Mesenchymal stem cell (in vitro differentiated cells and primary cell): ENCODE results near the gene TMEM238.
A peak's percentile ranks its signal among the peaks of the same experiment; 100 is the strongest.

Experiments used
- DNase-seq: peaks from one replicate; pipeline ENCODE4 v3.0.0-alpha.2; 2013
- H2AFZ ChIP-seq: one replicate; pipeline ENCODE4 v1.6.1; 2013; ENCODE audit warnings: low read depth, mild to moderate bottlenecking, control low read depth, inconsistent platforms, low read length, moderate library complexity
- H2AK5ac ChIP-seq: 2 replicates; pipeline ENCODE4 v1.6.1; 2013; ENCODE audit warnings: low read length, moderate library complexity, mild to moderate bottlenecking, inconsistent platforms; ENCODE audit not compliant: severe bottlenecking
- H2BK120ac ChIP-seq: one replicate; pipeline ENCODE4 v1.6.1; 2013; ENCODE audit warnings: low read depth, mild to moderate bottlenecking, inconsistent platforms, low read length, moderate library complexity
- H2BK12ac ChIP-seq, 2 experiments: one replicate each; pipeline ENCODE4 v1.6.1; 2013; ENCODE audit warnings: inconsistent platforms in 2 of 2, low read length in 2 of 2, mild to moderate bottlenecking in 2 of 2, moderate library complexity in 2 of 2, control low read depth in 1 of 2
- H2BK15ac ChIP-seq: one replicate; pipeline ENCODE4 v1.6.1; 2013; ENCODE audit warnings: mild to moderate bottlenecking, low read depth, inconsistent platforms; ENCODE audit not compliant: poor library complexity, severe bottlenecking
- H2BK5ac ChIP-seq: 2 replicates; pipeline ENCODE4 v1.6.1; 2013; ENCODE audit warnings: low read depth, mild to moderate bottlenecking, low read length, control low read depth, inconsistent platforms; ENCODE audit not compliant: poor library complexity, severe bottlenecking
- H3K14ac ChIP-seq, 2 experiments: one replicate each; pipeline ENCODE4 v1.6.1; 2013; ENCODE audit warnings: inconsistent platforms in 2 of 2, low read length in 2 of 2, control low read depth in 1 of 2, mild to moderate bottlenecking in 1 of 2, moderate library complexity in 1 of 2
- H3K18ac ChIP-seq, 2 experiments: one replicate each; pipeline ENCODE4 v1.6.1; 2013; ENCODE audit warnings: inconsistent platforms in 2 of 2, low read length in 2 of 2, control low read depth in 1 of 2, low read depth in 1 of 2, mild to moderate bottlenecking in 1 of 2
- H3K23ac ChIP-seq, 2 experiments: one replicate each; pipeline ENCODE4 v1.6.1; 2013; ENCODE audit warnings: inconsistent platforms in 2 of 2, low read length in 2 of 2, mild to moderate bottlenecking in 2 of 2, moderate library complexity in 2 of 2, control low read depth in 1 of 2
- H3K27ac ChIP-seq: 2 replicates; pipeline ENCODE4 v1.5.1; 2013; ENCODE audit warnings: mild to moderate bottlenecking, moderate library complexity, low read length, control low read depth, inconsistent platforms; ENCODE audit not compliant: poor library complexity, severe bottlenecking
- H3K27me3 ChIP-seq, 2 experiments: 2 replicates each; pipeline versions ENCODE4 v1.6.1 to v1.7.0; 2013; ENCODE audit warnings: low read length in 2 of 2, mild to moderate bottlenecking in 2 of 2, moderate library complexity in 2 of 2, control low read depth in 1 of 2, inconsistent platforms in 1 of 2; ENCODE audit not compliant: control insufficient read depth in 1 of 2, insufficient read depth in 1 of 2
- H3K36me3 ChIP-seq, 2 experiments: 2 replicates each; pipeline versions ENCODE4 v1.6.1 to v1.7.0; 2013; ENCODE audit warnings: low read length in 2 of 2, control low read depth in 1 of 2, inconsistent platforms in 1 of 2, low read depth in 1 of 2, mild to moderate bottlenecking in 1 of 2; ENCODE audit not compliant: insufficient read depth in 2 of 2, control insufficient read depth in 1 of 2
- H3K4ac ChIP-seq, 2 experiments: one replicate each; pipeline ENCODE4 v1.6.1; 2013; ENCODE audit warnings: inconsistent platforms in 2 of 2, low read length in 2 of 2, mild to moderate bottlenecking in 2 of 2, moderate library complexity in 2 of 2, control low read depth in 1 of 2, low read depth in 1 of 2
- H3K4me1 ChIP-seq: 2 replicates; pipeline ENCODE4 v1.6.1; 2013; ENCODE audit warnings: low read depth, low read length, control low read depth; ENCODE audit not compliant: control insufficient read depth, insufficient read depth
- H3K4me2 ChIP-seq: 2 replicates; pipeline ENCODE4 v1.6.1; 2013; ENCODE audit warnings: low read length, mild to moderate bottlenecking, inconsistent platforms; ENCODE audit not compliant: poor library complexity, severe bottlenecking
- H3K4me3 ChIP-seq, 2 experiments: 2 replicates each; pipeline versions ENCODE4 v1.5.1 to v1.7.0; 2013; ENCODE audit warnings: low read length in 2 of 2, mild to moderate bottlenecking in 2 of 2, control low read depth in 1 of 2, low read depth in 1 of 2; ENCODE audit not compliant: insufficient read depth in 1 of 2
- H3K79me1 ChIP-seq: replicated peaks from 2 replicates; pipeline ENCODE4 v1.6.1; 2013; ENCODE audit warnings: mild to moderate bottlenecking, control low read depth, low read length, inconsistent platforms; ENCODE audit not compliant: poor library complexity, severe bottlenecking
- H3K9ac ChIP-seq: 2 replicates; pipeline ENCODE4 v1.7.0; 2013; ENCODE audit warnings: mild to moderate bottlenecking, low read length, moderate library complexity
- H3K9me3 ChIP-seq: 2 replicates; pipeline ENCODE4 v1.7.0; 2013; ENCODE audit warnings: mild to moderate bottlenecking, low read length; ENCODE audit not compliant: control insufficient read depth
- H4K8ac ChIP-seq: one replicate; pipeline ENCODE4 v1.6.1; 2013; ENCODE audit warnings: inconsistent platforms, mild to moderate bottlenecking, low read length, moderate library complexity
- H4K91ac ChIP-seq: one replicate; pipeline ENCODE4 v1.6.1; 2013; ENCODE audit warnings: mild to moderate bottlenecking, low read length, inconsistent platforms
- WGBS: methylation state at CpG from one replicate; pipeline ENCODE4 v1.1.7; 2013; ENCODE audit warnings: mixed read lengths; 5-methylcytosine and 5-hydroxymethylcytosine counted together

TMEM238 gene

GRCh38 chr19:55369653-55370304, 14.3 kb downstream of the TMEM238 start:
- H2BK5ac ChIP-seq, result peak overlapping the region; percentile 92
- H3K4me3 ChIP-seq, result peak overlapping the region; percentile 78 to 84
- H3K9ac ChIP-seq, result peak overlapping the region; percentile 74
- peak overlapping the region; percentile 27 for H2BK120ac ChIP-seq
- peak overlapping the region; percentile 84 for H2AFZ ChIP-seq
- H3K4me2 ChIP-seq, result peak overlapping the region; percentile 83
- H3K36me3 ChIP-seq, result peaks cover 0 to 35% of the 10 kb centered on the region in 2 experiments
- peak overlapping the region; percentile 94 for H3K27ac ChIP-seq
- H3K18ac ChIP-seq, result peak overlapping the region; percentile 45 to 85
- no peak overlapping the region for H2BK15ac ChIP-seq
- H3K27me3 ChIP-seq, result peaks cover 0 to 7% of the 10 kb centered on the region in 2 experiments
- peak overlapping the region; percentile 46 to 57 for H3K4ac ChIP-seq
- H3K23ac ChIP-seq, result peak overlapping the region in 1 of 2 experiments; percentile 47
- WGBS, result under 1% methylated on average over 51 of the region's 59 CpGs
- H3K9me3 ChIP-seq, result no peaks in the 10 kb centered on the region
- peak overlapping the region; percentile 45 for H4K8ac ChIP-seq
- peaks cover 6% of the 10 kb centered on the region for H3K79me1 ChIP-seq
- peaks cover 55% of the 10 kb centered on the region for H3K4me1 ChIP-seq
- no peak overlapping the region for H4K91ac ChIP-seq
- H2AK5ac ChIP-seq, result no peak overlapping the region
- DNase-seq, result peak; percentile 85
- peak overlapping the region in 1 of 2 experiments; percentile 88 for H2BK12ac ChIP-seq
- peak overlapping the region in 1 of 2 experiments; percentile 68 for H3K14ac ChIP-seq

- Histone ChIP-seq H2AFZ (no peak overlapping the region), H3K4me1 (peaks cover 50% of the 10 kb centered on the region), H2BK120ac (peak overlapping the region; percentile 27), H3K4me2 (peak overlapping the region; percentile 71), H3K27me3 (peaks cover 0 to 4% of the 10 kb centered on the region in 2 experiments), H2BK12ac (peak overlapping the region; percentile 21 to 45), H3K9ac (peak overlapping the region; percentile 66), H3K9me3 (no peaks in the 10 kb centered on the region), H3K79me1 (peaks cover 6% of the 10 kb centered on the region), H3K14ac (peak overlapping the region in 1 of 2 experiments; percentile 38), H3K4me3 (peak overlapping the region; percentile 62 to 84), H2BK5ac (no peak overlapping the region), H2AK5ac (peak overlapping the region; percentile 4), H3K27ac (peak overlapping the region; percentile 61), H3K23ac (peak overlapping the region in 1 of 2 experiments; percentile 40), H4K8ac (peak overlapping the region; percentile 1), H3K18ac (peak overlapping the region in 1 of 2 experiments; percentile 54), H3K4ac (peak overlapping the region in 1 of 2 experiments; percentile 32), H3K36me3 (peaks cover 0 to 37% of the 10 kb centered on the region in 2 experiments), H2BK15ac (peak overlapping the region; percentile 90), H4K91ac (peak overlapping the region; percentile 82)
- 20% methylated on average over 47 of the region's 54 CpGs for WGBS
- peak; percentile 57 for DNase-seq
These were observed 15.2 kb downstream of the TMEM238 start for GRCh38 chr19:55368701-55369563.

- Histone ChIP-seq H2BK120ac (no peak overlapping the region), H2AK5ac (no peak overlapping the region), H3K36me3 (peaks cover 0 to 37% of the 10 kb centered on the region in 2 experiments), H3K4me3 (peak overlapping the region in 1 of 2 experiments; percentile 84), H4K91ac (no peak overlapping the region), H3K27me3 (no peaks in the 10 kb centered on the region), H2AFZ (no peak overlapping the region), H3K23ac (no peak overlapping the region), H3K79me1 (peaks cover 6% of the 10 kb centered on the region), H3K4me1 (peaks cover 48% of the 10 kb centered on the region), H4K8ac (no peak overlapping the region), H2BK12ac (no peak overlapping the region), H3K9ac (no peak overlapping the region), H2BK15ac (no peak overlapping the region), H3K4ac (no peak overlapping the region), H3K4me2 (peak overlapping the region; percentile 71), H3K9me3 (no peaks in the 10 kb centered on the region), H3K18ac (no peak overlapping the region), H3K27ac (peak overlapping the region; percentile 54), H2BK5ac (no peak overlapping the region), H3K14ac (no peak overlapping the region)
- DNase-seq, result no peak
- 88% methylated on average over 16 of the region's 16 CpGs for WGBS
These were observed 16.0 kb downstream of the TMEM238 start for GRCh38 chr19:55368106-55368505.

GRCh38 chr19:55366790-55367189, 17.3 kb downstream of the TMEM238 start:
- no peak overlapping the region for H4K91ac ChIP-seq
- H3K4me3 ChIP-seq, result no peak overlapping the region
- H3K4ac ChIP-seq, result no peak overlapping the region
- WGBS, result 94% methylated on average over 1 of the region's 3 CpGs
- DNase-seq, result no peak
- H3K9me3 ChIP-seq, result no peaks in the 10 kb centered on the region
- H3K36me3 ChIP-seq, result peaks cover 0 to 37% of the 10 kb centered on the region in 2 experiments
- no peak overlapping the region for H2BK15ac ChIP-seq
- H3K27me3 ChIP-seq, result no peaks in the 10 kb centered on the region
- peaks cover 43% of the 10 kb centered on the region for H3K4me1 ChIP-seq
- H3K14ac ChIP-seq, result no peak overlapping the region
- H3K18ac ChIP-seq, result no peak overlapping the region
- H3K9ac ChIP-seq, result no peak overlapping the region
- no peak overlapping the region for H4K8ac ChIP-seq
- H2AK5ac ChIP-seq, result peak overlapping the region; percentile 4
- H3K79me1 ChIP-seq, result peaks cover 6% of the 10 kb centered on the region
- no peak overlapping the region for H2BK12ac ChIP-seq
- no peak overlapping the region for H3K23ac ChIP-seq
- H3K4me2 ChIP-seq, result no peak overlapping the region
- H3K27ac ChIP-seq, result no peak overlapping the region
- H2AFZ ChIP-seq, result no peak overlapping the region
- H2BK120ac ChIP-seq, result no peak overlapping the region
- H2BK5ac ChIP-seq, result no peak overlapping the region
